HG02970 (cell line): ENCODE data around the gene KNSTRN.
A peak's percentile ranks its signal among the peaks of the same experiment; 100 is the strongest.

Source experiments
- ATAC-seq: cut with Tn5 transposase; IDR thresholded peaks from one replicate; pipeline ENCODE4 v1.9.1; 2021; ENCODE audit warnings: mild to moderate bottlenecking, moderate library complexity, moderate number of reproducible peaks; ENCODE audit not compliant: unreplicated experiment, low FRiP score

KNSTRN gene

GRCh38 chr15:40345225-40345866, 37.2 kb upstream of the KNSTRN start:
- no peak for ATAC-seq

GRCh38 chr15:40345867-40346578, 36.5 kb upstream of the KNSTRN start:
- ATAC-seq, result no peak

GRCh38 chr15:40346579-40347558, 35.7 kb upstream of the KNSTRN start:
- no peak for ATAC-seq

- no peak for ATAC-seq
Observed at GRCh38 chr15:40347559-40348473, 34.7 kb upstream of the KNSTRN start.

GRCh38 chr15:40348474-40348870, 34.0 kb upstream of the KNSTRN start:
- no peak for ATAC-seq

GRCh38 chr15:40349163-40349562, 33.4 kb upstream of the KNSTRN start:
- ATAC-seq, result no peak

- no peak for ATAC-seq
Observed at GRCh38 chr15:40352281-40352901, 30.1 kb upstream of the KNSTRN start.

GRCh38 chr15:40353697-40354096, 28.8 kb upstream of the KNSTRN start:
- ATAC-seq, result no peak

GRCh38 chr15:40354408-40355171, 27.9 kb upstream of the KNSTRN start:
- no peak for ATAC-seq

GRCh38 chr15:40355976-40356585, 26.4 kb upstream of the KNSTRN start:
- ATAC-seq, result no peak

- ATAC-seq, result no peak
Observed at GRCh38 chr15:40357246-40357645, 25.3 kb upstream of the KNSTRN start.

GRCh38 chr15:40357723-40358470, 24.6 kb upstream of the KNSTRN start, which contains the start of gene DISP2:
Gene DISP2, plus strand, starts transcription at chr15:40358219. Its CDS starts 103 bp downstream, at chr15:40358322.
- peak; percentile 83 for ATAC-seq

GRCh38 chr15:40358471-40359353, 23.8 kb upstream of the KNSTRN start:
- peak; percentile 5 for ATAC-seq

- no peak for ATAC-seq
Observed at GRCh38 chr15:40360015-40360414, 22.5 kb upstream of the KNSTRN start.

- ATAC-seq, result no peak
Observed at GRCh38 chr15:40361640-40362039, 20.9 kb upstream of the KNSTRN start.

- no peak for ATAC-seq
Observed at GRCh38 chr15:40363611-40364010, 18.9 kb upstream of the KNSTRN start.

GRCh38 chr15:40364251-40364650, 18.3 kb upstream of the KNSTRN start:
- ATAC-seq, result no peak
